Lung (tissue), 16 donors: ENCODE measurements around the gene TLE4. TPM values are rescaled to one million over a fixed set of nuclear protein-coding genes. Genes with fewer than 3 reads are reported as not detected.

Experiments
- ATAC-seq: fragments of 200-7000 bp; cut with Tn5 transposase; one replicate; pipeline ENCODE4 v1.9.1; 2020; ENCODE audit warnings: moderate number of reproducible peaks; ENCODE audit not compliant: insufficient read depth, low FRiP score
- DNase-seq, 3 donors: peaks; one replicate each; pipeline ENCODE4 v3.0.0-alpha.2; 2013 to 2017
- H3K27ac ChIP-seq, 2 donors: one replicate each; pipeline ENCODE4 v1.5.1; 2013; ENCODE audit warnings: mild to moderate bottlenecking in 2 of 2, moderate library complexity in 2 of 2, control low read depth in 1 of 2, inconsistent platforms in 1 of 2, low read depth in 1 of 2, low read length in 1 of 2
- H3K27me3 ChIP-seq, 3 donors: one replicate each; pipeline ENCODE4 v1.5.1; 2013; ENCODE audit warnings: low read length in 2 of 3; ENCODE audit not compliant: control insufficient read depth in 3 of 3, insufficient read depth in 3 of 3
- H3K36me3 ChIP-seq, 4 donors: one replicate each; pipeline ENCODE4 v1.5.1; 2013; ENCODE audit warnings: low read length in 4 of 4, mild to moderate bottlenecking in 1 of 4, moderate library complexity in 1 of 4; ENCODE audit not compliant: control insufficient read depth in 4 of 4, insufficient read depth in 4 of 4
- H3K4me1 ChIP-seq, 5 donors: one replicate each; pipeline ENCODE4 v1.5.1; 2013; ENCODE audit warnings: low read length in 5 of 5, mild to moderate bottlenecking in 2 of 5, moderate library complexity in 1 of 5; ENCODE audit not compliant: control insufficient read depth in 5 of 5, insufficient read depth in 5 of 5
- H3K4me3 ChIP-seq: one replicate; pipeline ENCODE4 v1.5.1; 2013; ENCODE audit warnings: mild to moderate bottlenecking, control low read depth, moderate library complexity
- H3K9ac ChIP-seq, 2 donors: one replicate each; pipeline ENCODE4 v1.5.1; 2013; ENCODE audit warnings: low read length in 2 of 2, control low read depth in 1 of 2; ENCODE audit not compliant: insufficient read depth in 1 of 2
- H3K9me3 ChIP-seq, 4 donors: one replicate each; pipeline ENCODE4 v1.5.1; 2013; ENCODE audit warnings: low read length in 3 of 4, mild to moderate bottlenecking in 1 of 4, moderate library complexity in 1 of 4; ENCODE audit not compliant: control insufficient read depth in 4 of 4, insufficient read depth in 3 of 4
- WGBS, 2 donors: extraction: QIAGEN DNeasy Blood & Tissue Kit; methylation state at CpG; one replicate each; pipeline ENCODE4 v1.1.7; 2013; 5-methylcytosine and 5-hydroxymethylcytosine counted together
- long read RNA-seq, 5 donors: transcript quantifications; one replicate each; lab custom pipeline, GENCODE V29; 2026
- polyA plus RNA-seq, 2 donors: library from polyadenylated mRNA; stranded (reverse); fragments of 200-250 nt; gene quantifications; one replicate each; pipeline ENCODE4 v1.2.1, GENCODE V29; 2013
- total RNA-seq, 2 donors: library from RNA; depleted of rRNA in 1 of 2; stranded (reverse); fragments of >200 nt in 1 of 2; gene quantifications; one replicate each; pipeline ENCODE4 v1.2.1, GENCODE V29; 2014 to 2021
- TF ChIP-seq, protein P1 (sequence below): IDR thresholded peaks from 2 replicates; pipeline ENCODE4 v1.5.1; 2012; ENCODE audit warnings: mild to moderate bottlenecking; ENCODE audit errors: control extremely low read depth, extremely low read depth
- donor health status: control.
- donor health status: control.
- donor health status: Bipolar disorder and iron deficiency.
- donor health status: healthy.
- donor health status: DM: yes; HTN: yes; CAD: no.

The TLE4 gene
- total RNA-seq (10 to 100 TPM; 34.9 to 44.1 TPM), polyA plus RNA-seq (10 to 100 TPM in 1 of 2 donors, 1 to 10 TPM in 1; 6.1 to 17.7 TPM)
- long read RNA-seq, donor 1, partial matches to known transcripts: 0 of 2 reads
- long read RNA-seq, donor 1, other reads (novel, unspliced or antisense): 0 of 2 reads
- long read RNA-seq, donor 2, partial matches to known transcripts: 6 of 6 reads
- long read RNA-seq, donor 2, other reads (novel, unspliced or antisense): 0 of 6 reads
- long read RNA-seq, donor 3: 0 reads
- long read RNA-seq, donor 4: 0 reads
- long read RNA-seq, donor 5: 0 reads

DNA sequence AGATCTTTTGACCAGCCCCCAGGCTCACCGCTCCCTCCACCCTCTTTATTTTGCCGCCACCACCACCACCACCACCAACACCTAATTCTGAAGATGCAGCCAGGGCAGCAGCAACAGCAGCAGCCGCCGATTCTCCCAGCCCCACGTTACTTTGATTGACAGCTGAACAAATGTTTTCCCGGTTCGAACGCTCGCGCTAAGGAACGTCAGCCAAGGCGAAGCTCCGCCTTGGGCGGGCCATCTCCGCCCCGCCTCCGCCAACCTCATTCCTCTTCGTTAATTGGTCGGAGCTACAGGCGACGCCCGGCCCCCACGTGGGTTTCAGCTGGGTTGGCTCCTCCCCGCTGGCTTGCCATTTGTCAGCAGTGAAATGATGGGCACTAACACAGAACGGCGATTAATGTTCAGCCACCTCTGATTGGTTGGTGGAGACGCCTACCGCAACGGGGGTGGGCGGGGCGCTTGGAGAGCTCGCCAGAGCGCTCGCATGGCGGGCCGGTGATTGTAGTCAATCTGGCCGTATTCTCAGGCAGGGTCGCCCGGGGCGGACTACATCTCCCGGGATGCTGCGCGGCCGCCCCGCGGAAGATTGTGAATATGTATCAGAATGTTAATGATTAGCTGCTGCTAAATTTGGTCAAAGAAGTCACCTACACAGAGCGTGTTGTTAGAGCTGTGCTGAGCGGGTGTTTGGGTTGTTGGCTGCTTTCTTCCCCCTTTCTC, at the start of gene TLE4:
Gene TLE4, plus strand, starts transcription at position 657 of the 723 bp plus-strand sequence. CDS start 826 bp downstream, outside the sequence.
- Histone ChIP-seq H3K36me3 (no peaks in the 10 kb centered on the region), H3K9ac (peak within 1 kb of the TSS; percentile 69 to 80), H3K27ac (peak within 1 kb of the TSS; percentile 82 to 92), H3K27me3 (peaks cover 0 to 21% (median 20%) of the 10 kb centered on the region in 3 donors), H3K4me1 (peaks cover 0 to 5% (median 2%) of the 10 kb centered on the region in 5 donors), H3K4me3 (peak within 1 kb of the TSS; percentile 66), H3K9me3 (no peaks in the 10 kb centered on the region)
- peak; percentile 96 for ATAC-seq
- TF ChIP-seq, protein P1, sequence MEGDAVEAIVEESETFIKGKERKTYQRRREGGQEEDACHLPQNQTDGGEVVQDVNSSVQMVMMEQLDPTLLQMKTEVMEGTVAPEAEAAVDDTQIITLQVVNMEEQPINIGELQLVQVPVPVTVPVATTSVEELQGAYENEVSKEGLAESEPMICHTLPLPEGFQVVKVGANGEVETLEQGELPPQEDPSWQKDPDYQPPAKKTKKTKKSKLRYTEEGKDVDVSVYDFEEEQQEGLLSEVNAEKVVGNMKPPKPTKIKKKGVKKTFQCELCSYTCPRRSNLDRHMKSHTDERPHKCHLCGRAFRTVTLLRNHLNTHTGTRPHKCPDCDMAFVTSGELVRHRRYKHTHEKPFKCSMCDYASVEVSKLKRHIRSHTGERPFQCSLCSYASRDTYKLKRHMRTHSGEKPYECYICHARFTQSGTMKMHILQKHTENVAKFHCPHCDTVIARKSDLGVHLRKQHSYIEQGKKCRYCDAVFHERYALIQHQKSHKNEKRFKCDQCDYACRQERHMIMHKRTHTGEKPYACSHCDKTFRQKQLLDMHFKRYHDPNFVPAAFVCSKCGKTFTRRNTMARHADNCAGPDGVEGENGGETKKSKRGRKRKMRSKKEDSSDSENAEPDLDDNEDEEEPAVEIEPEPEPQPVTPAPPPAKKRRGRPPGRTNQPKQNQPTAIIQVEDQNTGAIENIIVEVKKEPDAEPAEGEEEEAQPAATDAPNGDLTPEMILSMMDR: no peak
- peak; percentile 100 for DNase-seq
- WGBS, 2 donors: 1% methylated on average over 48 of the region's 48 CpGs

DNA sequence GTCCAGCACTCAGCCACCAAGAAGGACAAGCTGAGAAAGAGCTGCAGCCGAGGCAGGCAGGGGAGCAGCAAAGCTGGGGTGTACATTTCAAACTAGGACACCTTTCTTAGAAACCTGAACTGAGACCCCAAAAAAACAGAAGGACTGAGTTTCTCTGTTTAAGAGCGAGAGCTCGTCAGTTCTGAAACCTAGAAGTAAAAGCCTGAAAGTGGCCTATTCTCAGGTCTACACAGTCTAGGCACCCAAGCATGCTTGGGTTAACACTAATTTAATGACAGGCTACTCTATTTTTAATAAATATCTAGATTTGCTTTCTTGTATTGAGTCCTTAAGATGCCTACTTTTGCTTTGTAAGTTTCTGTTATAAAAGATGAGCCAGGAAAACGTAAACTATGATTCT, 49.0 kb upstream of the TLE4 start:
- ATAC-seq (no peak), DNase-seq (no peak)
- Histone ChIP-seq H3K4me1 (peaks cover 0 to 3% (median 0%) of the 10 kb centered on the region in 5 donors), H3K4me3 (no peak overlapping the region), H3K9me3 (peaks cover 0 to 1% (median 0%) of the 10 kb centered on the region in 4 donors), H3K27me3 (no peaks in the 10 kb centered on the region), H3K36me3 (no peaks in the 10 kb centered on the region), H3K27ac (no peak overlapping the region), H3K9ac (no peak overlapping the region)
- 90 to 95% methylated on average over 4 of the region's 4 CpGs for WGBS, 2 donors
- TF ChIP-seq, protein P1: no peak

- no peak overlapping the region for H3K27ac ChIP-seq
- peaks cover 0 to 3% (median 0%) of the 10 kb centered on the region in 5 donors for H3K4me1 ChIP-seq
- no peak overlapping the region for H3K9ac ChIP-seq
- DNase-seq (peak in 1 of 3 donors; percentile 1), ATAC-seq (no peak)
- peaks cover 0 to 1% (median 0%) of the 10 kb centered on the region in 4 donors for H3K9me3 ChIP-seq
- H3K27me3 ChIP-seq: no peaks in the 10 kb centered on the region
- no peaks in the 10 kb centered on the region for H3K36me3 ChIP-seq
- H3K4me3 ChIP-seq: no peak overlapping the region
- TF ChIP-seq, protein P1: no peak
Observed at GRCh38 chr9:79524266-79524665, 47.5 kb upstream of the TLE4 start.
